Measurements from ENCODE around the gene ELAVL3. TPM values are rescaled to one million over a fixed set of nuclear protein-coding genes. Genes with fewer than 3 reads are reported as not detected.

ELAVL3 gene
- total and polyA plus RNA-seq, 7 experiments from 2014 or later = 0.19 TPM; not detected in 6

DNA sequence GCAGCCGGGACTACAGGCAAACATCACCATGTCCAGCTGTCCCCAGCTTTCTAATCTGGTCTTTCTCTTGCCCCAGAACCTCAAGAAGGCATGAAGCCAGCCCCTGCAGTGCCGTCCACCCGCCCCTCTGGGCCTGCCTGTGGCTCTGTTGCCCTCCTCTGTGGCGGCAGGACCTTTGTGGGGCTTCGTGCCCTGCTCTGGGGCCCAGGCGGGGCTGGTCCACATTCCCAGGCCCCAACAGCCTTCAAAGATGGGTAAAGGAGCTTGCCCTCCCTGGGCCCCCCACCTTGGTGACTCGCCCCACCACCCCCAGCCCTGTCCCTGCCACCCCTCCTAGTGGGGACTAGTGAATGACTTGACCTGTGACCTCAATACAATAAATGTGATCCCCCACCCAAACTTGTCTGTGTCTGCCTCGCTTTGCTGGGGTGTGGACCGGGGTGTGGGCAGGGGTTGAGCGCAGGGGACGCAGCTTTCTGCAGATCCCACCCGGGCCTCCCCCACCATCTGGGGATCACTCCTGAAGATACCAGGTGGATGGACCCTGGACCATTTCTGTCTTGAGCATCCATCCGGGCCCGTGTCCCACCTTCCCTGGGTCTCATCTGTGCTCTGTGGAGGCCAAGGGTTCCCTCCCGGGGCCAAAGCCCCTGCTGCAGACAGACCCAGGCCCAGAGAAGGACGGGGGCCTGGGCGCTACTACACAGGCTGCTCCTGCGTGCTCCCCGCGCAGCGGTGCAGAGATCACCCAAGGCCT is 30.1 kb downstream of the ELAVL3 start:
- H3K27ac ChIP-seq (ENCODE audit: low read depth, low read length) = no peak overlapping the region
- intact Hi-C loops (cut with micrococcal nuclease) = loop anchor here in 1 of 2 donors (5.0 kb wide), 1 partner anchor 137 kb away; no protein-coding TSS in a partner anchor
- Mint-ChIP-seq H3K27me3 (no peaks in the 10 kb centered on the region), H3K4me1 (peaks cover 0 to 3% (median 0%) of the 10 kb centered on the region in 7 donors), H3K27ac (no peak overlapping the region), H3K9me3 (peaks cover 0 to 2% (median 0%) of the 10 kb centered on the region in 11 donors), H3K4me3 (no peak overlapping the region), H3K36me3 (peaks cover 0 to 2% (median 0%) of the 10 kb centered on the region in 5 donors)
- no peaks in the 10 kb centered on the region for H3K4me1 ChIP-seq (ENCODE audit: control insufficient read depth in 2 of 2, insufficient read depth in 2 of 2, low read length in 2 of 2)
- no peaks in the 10 kb centered on the region for H3K27me3 ChIP-seq (ENCODE audit: control insufficient read depth in 2 of 2, insufficient read depth in 2 of 2, low read length in 2 of 2)
- H3K9me3 ChIP-seq (ENCODE audit: control insufficient read depth in 2 of 3, low read length in 3 of 3) = no peaks in the 10 kb centered on the region
- no peak for ATAC-seq
- H3K36me3 ChIP-seq (ENCODE audit: control insufficient read depth in 2 of 3, insufficient read depth in 3 of 3, low read length in 3 of 3) = peaks cover 0 to 38% (median 0%) of the 10 kb centered on the region in 3 experiments
- ChIA-PET POLR2A (no interaction called here), CTCF (interaction anchor here (0.6 kb wide), 2 partner anchors 68 to 155 kb away, joined by 4 to 5 read pairs; partner anchors contain the start of gene TSPAN16)
- DNase-seq = no peak
- no peak overlapping the region for H3K4me3 ChIP-seq (ENCODE audit: low read length)

DNA sequence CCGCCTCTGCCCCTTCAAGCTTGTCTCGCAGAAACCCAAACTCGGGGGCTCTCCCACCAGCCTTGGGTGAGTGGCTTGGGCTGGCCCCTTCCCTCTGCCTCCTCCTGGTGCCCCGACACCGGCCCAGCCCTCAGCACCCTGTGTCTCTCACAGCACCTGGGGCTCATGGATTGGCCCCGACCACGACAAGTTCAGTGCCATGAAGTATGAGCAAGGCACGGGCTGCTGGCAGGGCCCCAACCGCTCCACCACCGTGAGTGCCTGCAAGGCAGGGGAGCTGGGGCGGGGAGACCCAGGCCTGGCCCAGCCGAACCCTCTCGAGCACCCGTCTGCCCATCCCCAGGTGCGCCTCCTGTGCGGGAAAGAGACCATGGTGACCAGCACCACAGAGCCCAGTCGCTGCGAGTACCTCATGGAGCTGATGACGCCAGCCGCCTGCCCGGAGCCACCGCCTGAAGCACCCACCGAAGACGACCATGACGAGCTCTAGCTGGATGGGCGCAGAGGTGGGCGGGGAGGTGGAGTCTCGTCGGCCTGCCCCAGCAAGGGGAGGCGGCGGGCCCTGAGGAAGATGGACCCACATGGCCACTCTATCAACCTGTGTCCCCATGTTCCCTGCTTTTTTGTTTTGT is 31.8 kb downstream of the ELAVL3 start:
- peaks cover 0 to 55% (median 7%) of the 10 kb centered on the region in 3 experiments for H3K36me3 ChIP-seq (ENCODE audit: control insufficient read depth in 2 of 3, insufficient read depth in 3 of 3, low read length in 3 of 3)
- intact Hi-C loops (cut with micrococcal nuclease) = no loop called here
- no peak for DNase-seq
- no peaks in the 10 kb centered on the region for H3K4me1 ChIP-seq (ENCODE audit: control insufficient read depth in 2 of 2, insufficient read depth in 2 of 2, low read length in 2 of 2)
- Mint-ChIP-seq H3K9me3 (peaks cover 0 to 2% (median 0%) of the 10 kb centered on the region in 11 donors), H3K27me3 (no peaks in the 10 kb centered on the region), H3K4me3 (no peak overlapping the region), H3K27ac (no peak overlapping the region), H3K36me3 (peaks cover 0 to 2% (median 0%) of the 10 kb centered on the region in 5 donors), H3K4me1 (peaks cover 0 to 3% (median 0%) of the 10 kb centered on the region in 7 donors)
- no peaks in the 10 kb centered on the region for H3K9me3 ChIP-seq (ENCODE audit: control insufficient read depth in 2 of 3, low read length in 3 of 3)
- no peaks in the 10 kb centered on the region for H3K27me3 ChIP-seq (ENCODE audit: control insufficient read depth in 2 of 2, insufficient read depth in 2 of 2, low read length in 2 of 2)
- ChIA-PET CTCF (interaction anchor here (1.5 kb wide), 1 partner anchor 67 kb away, joined by 5 read pairs; no protein-coding TSS in a partner anchor), POLR2A (interaction anchor here (1.0 to 1.4 kb wide), 2 partner anchors 19 to 68 kb away, joined by 3 read pairs; no protein-coding TSS in a partner anchor)
- ATAC-seq = no peak
- no peak overlapping the region for H3K27ac ChIP-seq (ENCODE audit: low read depth, low read length)
- no peak overlapping the region for H3K4me3 ChIP-seq (ENCODE audit: low read length)

DNA sequence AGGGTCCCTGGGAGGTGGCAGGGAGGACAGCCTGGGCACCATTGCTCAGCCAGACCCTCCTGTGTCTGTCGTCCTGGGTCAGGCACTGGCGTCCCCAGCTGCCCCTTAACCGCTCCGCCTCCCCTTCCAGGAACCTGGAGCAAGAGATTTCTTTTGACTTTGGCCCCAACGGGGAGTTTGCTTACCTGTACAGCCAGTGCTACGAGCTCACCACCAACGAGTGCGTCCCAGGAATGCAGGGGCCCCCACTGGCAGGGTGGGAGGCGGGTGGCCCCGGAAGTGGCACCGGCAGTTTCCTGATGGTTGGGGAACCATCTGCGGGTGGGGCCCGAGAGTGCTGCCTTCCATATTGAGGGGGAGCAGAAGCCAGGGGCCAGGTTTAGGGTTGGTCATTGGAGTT is 32.4 kb downstream of the ELAVL3 start:
- peaks cover 0 to 61% (median 9%) of the 10 kb centered on the region in 3 experiments for H3K36me3 ChIP-seq (ENCODE audit: control insufficient read depth in 2 of 3, insufficient read depth in 3 of 3, low read length in 3 of 3)
- H3K4me3 ChIP-seq (ENCODE audit: low read length) = no peak overlapping the region
- intact Hi-C loops (cut with micrococcal nuclease) = no loop called here
- peaks cover 0 to 2% (median 0%) of the 10 kb centered on the region in 11 donors for H3K9me3 Mint-ChIP-seq
- H3K36me3 Mint-ChIP-seq = peaks cover 0 to 3% (median 0%) of the 10 kb centered on the region in 5 donors
- no peaks in the 10 kb centered on the region for H3K9me3 ChIP-seq (ENCODE audit: control insufficient read depth in 2 of 3, low read length in 3 of 3)
- no peaks in the 10 kb centered on the region for H3K4me1 ChIP-seq (ENCODE audit: control insufficient read depth in 2 of 2, insufficient read depth in 2 of 2, low read length in 2 of 2)
- ChIA-PET CTCF (interaction anchor here (1.5 kb wide), 1 partner anchor 67 kb away, joined by 5 read pairs; no protein-coding TSS in a partner anchor), POLR2A (interaction anchor here (0.9 to 1.0 kb wide), 2 partner anchors 19 to 73 kb away, joined by 3 to 4 read pairs; partner anchors contain the start of gene SWSAP1)
- no peak overlapping the region for H3K27ac Mint-ChIP-seq
- no peaks in the 10 kb centered on the region for H3K27me3 ChIP-seq (ENCODE audit: control insufficient read depth in 2 of 2, insufficient read depth in 2 of 2, low read length in 2 of 2)
- H3K27ac ChIP-seq (ENCODE audit: low read depth, low read length) = no peak overlapping the region
- no peak for DNase-seq
- H3K4me3 Mint-ChIP-seq = no peak overlapping the region
- no peak for ATAC-seq
- H3K27me3 Mint-ChIP-seq = no peaks in the 10 kb centered on the region
- peaks cover 0 to 2% (median 0%) of the 10 kb centered on the region in 7 donors for H3K4me1 Mint-ChIP-seq

DNA sequence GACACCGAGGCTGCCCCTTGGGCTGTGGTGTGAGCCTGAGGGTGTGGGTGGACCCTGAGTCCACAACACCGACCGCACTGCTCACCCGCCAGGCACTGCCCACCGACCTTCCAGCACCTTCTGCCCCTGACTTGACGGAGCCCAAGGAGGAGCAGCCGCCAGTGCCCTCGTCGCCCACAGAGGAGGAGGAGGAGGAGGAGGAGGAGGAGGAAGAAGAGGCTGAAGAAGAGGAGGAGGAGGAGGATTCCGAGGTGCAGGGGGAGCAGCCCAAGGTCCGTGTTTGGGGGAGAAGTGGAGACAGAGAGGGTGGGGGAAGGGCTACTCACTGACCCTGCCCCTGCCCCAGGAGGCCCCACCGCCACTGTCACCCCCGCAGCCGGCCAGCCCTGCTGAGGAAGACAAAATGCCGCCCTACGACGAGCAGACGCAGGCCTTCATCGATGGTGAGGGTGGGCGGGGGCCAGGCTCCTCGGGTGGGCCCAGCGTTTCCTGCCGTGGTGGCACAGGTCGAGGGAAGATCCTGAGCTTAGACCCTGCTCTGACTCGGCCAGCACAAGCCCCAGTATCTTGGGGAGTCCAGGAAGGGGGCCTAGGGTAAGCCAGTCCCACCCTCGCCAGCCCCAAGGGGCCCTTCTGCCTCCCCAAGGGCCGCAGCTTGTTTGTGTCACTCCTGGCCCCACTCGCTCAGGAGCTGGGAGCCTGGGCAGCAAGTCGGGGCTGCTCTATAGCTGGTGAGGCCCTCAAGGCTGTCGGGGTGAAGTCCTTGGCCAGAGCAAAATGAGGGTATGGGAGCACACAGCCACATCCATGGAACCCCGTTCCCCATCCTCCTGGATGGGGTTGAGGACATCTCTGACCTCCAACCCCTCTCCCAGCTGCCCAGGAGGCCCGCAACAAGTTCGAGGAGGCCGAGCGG is 33.2 kb downstream of the ELAVL3 start:
- peaks cover 0 to 2% (median 0%) of the 10 kb centered on the region in 11 donors for H3K9me3 Mint-ChIP-seq
- H3K27ac ChIP-seq (ENCODE audit: low read depth, low read length) = no peak overlapping the region
- POLR2A ChIA-PET = interaction anchor here (0.9 kb wide), 1 partner anchor 73 kb away, joined by 4 read pairs; the partner anchor contains the start of gene SWSAP1
- no peaks in the 10 kb centered on the region for H3K27me3 Mint-ChIP-seq
- no peaks in the 10 kb centered on the region for H3K4me1 ChIP-seq (ENCODE audit: control insufficient read depth in 2 of 2, insufficient read depth in 2 of 2, low read length in 2 of 2)
- H3K9me3 ChIP-seq (ENCODE audit: control insufficient read depth in 2 of 3, low read length in 3 of 3) = no peaks in the 10 kb centered on the region
- no peak overlapping the region for H3K4me3 ChIP-seq (ENCODE audit: low read length)
- peaks cover 0 to 3% (median 0%) of the 10 kb centered on the region in 5 donors for H3K36me3 Mint-ChIP-seq
- peaks cover 0 to 2% (median 0%) of the 10 kb centered on the region in 7 donors for H3K4me1 Mint-ChIP-seq
- H3K36me3 ChIP-seq (ENCODE audit: control insufficient read depth in 2 of 3, insufficient read depth in 3 of 3, low read length in 3 of 3) = peaks cover 0 to 65% (median 9%) of the 10 kb centered on the region in 3 experiments
- intact Hi-C loops (cut with micrococcal nuclease) = loop anchor here in 1 of 2 donors (2.0 kb wide), 1 partner anchor 67 kb away; no protein-coding TSS in a partner anchor
- no peaks in the 10 kb centered on the region for H3K27me3 ChIP-seq (ENCODE audit: control insufficient read depth in 2 of 2, insufficient read depth in 2 of 2, low read length in 2 of 2)
- DNase-seq = no peak
- no peak overlapping the region for H3K27ac Mint-ChIP-seq
- ATAC-seq = no peak
- CTCF ChIA-PET = interaction anchor here (0.6 to 1.5 kb wide), 2 partner anchors 66 to 510 kb away, joined by 3 to 5 read pairs; no protein-coding TSS in a partner anchor
- H3K4me3 Mint-ChIP-seq = no peak overlapping the region

DNA sequence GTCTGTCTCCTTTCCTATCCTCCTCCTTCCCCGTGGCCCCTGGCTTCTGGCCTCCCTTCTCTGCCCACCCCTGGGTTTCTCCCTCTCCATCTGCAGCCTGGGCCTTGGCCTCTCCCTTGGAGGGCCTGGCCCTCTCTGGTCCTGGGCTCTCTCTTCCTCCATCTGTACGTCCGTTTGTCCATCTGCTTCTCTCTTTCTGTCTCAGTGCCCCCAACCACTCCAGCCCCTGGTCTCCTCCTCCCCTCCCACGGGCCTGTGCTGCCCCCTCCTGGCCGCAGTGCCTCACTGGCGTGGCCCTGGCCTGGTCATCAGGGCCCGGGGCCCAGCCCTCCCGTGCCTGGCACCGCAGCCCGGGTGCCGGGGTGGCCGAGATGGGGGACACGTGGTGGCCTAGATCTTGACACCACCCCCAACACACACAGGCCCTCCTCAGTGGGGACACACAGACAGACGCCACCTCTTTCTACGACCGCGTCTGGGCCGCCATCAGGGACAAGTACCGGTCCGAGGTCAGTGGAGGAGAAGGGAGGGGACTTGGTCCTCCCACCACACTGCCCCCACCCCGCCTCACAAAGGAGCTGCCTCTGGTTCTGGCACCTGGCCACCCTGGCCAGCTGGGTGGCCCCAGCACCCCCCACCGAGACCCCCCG is 34.1 kb downstream of the ELAVL3 start:
- ChIA-PET POLR2A (interaction anchor here (0.6 kb wide), 1 partner anchor 25 kb away, joined by 3 read pairs; no protein-coding TSS in a partner anchor), CTCF (interaction anchor here (0.6 kb wide), 1 partner anchor 84 kb away, joined by 3 read pairs; no protein-coding TSS in a partner anchor)
- H3K4me1 ChIP-seq (ENCODE audit: control insufficient read depth in 2 of 2, insufficient read depth in 2 of 2, low read length in 2 of 2) = no peaks in the 10 kb centered on the region
- Mint-ChIP-seq H3K4me1 (peaks cover 0 to 5% (median 3%) of the 10 kb centered on the region in 7 donors), H3K27ac (peak overlapping the region in 1 of 9 donors; percentile 36), H3K4me3 (no peak overlapping the region), H3K36me3 (peaks cover 3 to 9% (median 5%) of the 10 kb centered on the region in 5 donors), H3K27me3 (no peaks in the 10 kb centered on the region), H3K9me3 (no peaks in the 10 kb centered on the region)
- no peaks in the 10 kb centered on the region for H3K9me3 ChIP-seq (ENCODE audit: control insufficient read depth in 2 of 3, low read length in 3 of 3)
- ATAC-seq (peak; percentile 80), DNase-seq (peak in 7 of 9 donors; percentile 26 to 61 (median 44))
- no peak overlapping the region for H3K27ac ChIP-seq (ENCODE audit: low read depth, low read length)
- peaks cover 0 to 73% (median 9%) of the 10 kb centered on the region in 3 experiments for H3K36me3 ChIP-seq (ENCODE audit: control insufficient read depth in 2 of 3, insufficient read depth in 3 of 3, low read length in 3 of 3)
- H3K27me3 ChIP-seq (ENCODE audit: control insufficient read depth in 2 of 2, insufficient read depth in 2 of 2, low read length in 2 of 2) = no peaks in the 10 kb centered on the region
- no peak overlapping the region for H3K4me3 ChIP-seq (ENCODE audit: low read length)
- intact Hi-C loops (cut with micrococcal nuclease) = loop anchor here (1.0 to 2.0 kb wide), 2 partner anchors 66 to 153 kb away; no protein-coding TSS in a partner anchor
